DND-41 (cell line): ENCODE results near the gene BNC2.

ENCODE experiments used
- CTCF ChIP-seq: IDR thresholded peaks from 2 replicates; pipeline ENCODE4 v1.5.1; 2012; ENCODE audit warnings: borderline replicate concordance, low read length, moderate library complexity, mild to moderate bottlenecking; ENCODE audit not compliant: poor library complexity, severe bottlenecking; ENCODE audit errors: extremely low read depth
- EZH2 ChIP-seq: IDR thresholded peaks from 3 replicates; pipeline ENCODE4 v1.6.1; 2012; ENCODE audit warnings: borderline replicate concordance, low read depth, mild to moderate bottlenecking, moderate library complexity, low read length, inconsistent platforms; ENCODE audit not compliant: severe bottlenecking

GRCh38 chr9:16427873-16428427 is 442.5 kb downstream of the BNC2 start:
- no peak for TF ChIP-seq CTCF
- TF ChIP-seq EZH2 = no peak
